HG03442 (cell line): Measurements from ENCODE around the gene CHD6.

Experiments used
- ATAC-seq: cut with Tn5 transposase; IDR thresholded peaks from one replicate; pipeline ENCODE4 v1.9.1; 2021; ENCODE audit warnings: mild to moderate bottlenecking, moderate library complexity; ENCODE audit not compliant: unreplicated experiment

Gene CHD6

DNA sequence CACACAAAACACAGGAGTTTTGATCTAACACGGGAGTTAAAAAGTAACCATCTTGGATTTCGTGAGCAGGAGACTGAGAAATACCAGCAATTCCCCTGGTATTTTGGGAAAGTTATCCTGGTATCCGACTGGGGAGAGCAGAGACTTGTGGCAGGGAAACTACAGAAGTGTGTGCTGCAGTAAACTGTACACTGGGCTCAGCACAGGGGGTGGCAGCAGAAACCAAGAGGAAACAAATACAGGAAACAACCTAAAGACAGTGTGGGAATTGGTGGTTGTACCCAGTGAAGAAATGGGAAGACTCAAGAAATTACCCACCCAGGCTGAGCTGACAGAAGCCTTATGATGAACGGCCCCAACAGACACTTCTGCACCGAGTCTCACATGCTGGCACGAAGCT is 109.8 kb downstream of the CHD6 start:
- no peak for ATAC-seq

DNA sequence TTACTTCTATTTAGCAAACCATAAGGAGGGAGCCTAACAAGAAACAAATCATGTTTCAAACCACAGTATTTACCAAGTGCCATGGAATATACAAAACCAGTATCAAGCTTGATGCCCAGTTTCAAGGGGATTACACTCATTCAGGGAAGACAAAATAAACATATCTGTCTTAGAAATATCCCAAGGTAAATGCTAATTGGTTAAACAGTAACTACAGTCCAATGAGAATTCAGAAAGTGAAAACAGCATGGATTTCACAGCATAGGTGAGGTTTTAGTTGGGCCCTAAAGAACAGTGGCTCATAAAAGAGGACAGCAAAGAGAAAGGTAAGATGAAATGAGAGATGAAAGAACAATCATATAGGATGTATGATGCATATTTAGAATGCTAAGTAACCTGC is 110.3 kb downstream of the CHD6 start:
- ATAC-seq: no peak

DNA sequence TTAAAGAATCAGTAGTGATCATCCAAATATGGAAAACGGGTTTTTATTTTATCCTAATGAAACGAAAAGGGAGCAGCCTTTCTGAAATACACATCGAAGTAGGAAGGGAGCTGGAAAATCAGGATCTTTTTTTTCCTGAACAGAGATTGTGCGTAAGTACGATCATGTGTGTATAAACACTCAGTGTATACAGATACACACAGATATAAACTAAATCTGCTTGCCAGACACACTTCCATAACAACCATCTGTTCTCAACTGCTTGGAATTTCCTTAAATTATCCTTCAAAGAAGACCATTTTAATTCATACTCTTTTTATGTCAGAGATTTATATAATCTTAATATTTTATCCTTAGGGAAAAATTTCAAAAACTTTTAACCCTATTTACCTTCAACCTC is 110.7 kb downstream of the CHD6 start:
- no peak for ATAC-seq

DNA sequence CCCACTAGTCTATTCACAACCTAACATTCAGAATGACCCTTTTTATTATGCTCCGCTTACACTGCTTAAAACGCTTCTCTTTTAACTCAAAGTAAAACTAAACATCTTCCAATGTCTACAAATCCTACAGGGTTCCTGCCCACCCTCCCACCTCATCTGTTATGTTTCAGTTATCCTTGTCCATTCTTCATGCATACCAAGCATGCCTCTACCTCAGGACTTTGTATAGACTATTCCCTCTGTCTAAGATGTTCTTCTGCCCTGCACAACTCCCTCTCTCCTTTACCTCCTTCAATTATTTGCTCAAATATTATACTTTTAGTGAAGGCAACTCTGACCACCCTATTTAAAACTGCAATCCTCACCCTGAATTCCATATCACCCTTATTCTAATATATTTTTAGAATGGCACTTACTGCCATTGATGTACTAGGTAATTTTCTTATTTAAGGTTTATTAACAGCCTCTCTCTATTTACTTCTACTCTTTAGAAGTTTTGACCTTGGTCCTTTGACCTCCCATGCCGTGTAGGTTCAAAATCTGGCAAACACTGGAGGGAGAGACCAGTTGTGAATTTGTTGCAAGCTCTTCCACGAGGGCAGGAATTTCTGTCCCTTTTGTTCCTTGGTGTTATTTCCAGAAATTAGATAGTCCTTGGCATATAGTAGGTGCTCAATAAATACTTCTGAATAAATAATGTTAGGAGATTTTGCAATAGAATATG is 111.8 kb downstream of the CHD6 start:
- no peak for ATAC-seq

DNA sequence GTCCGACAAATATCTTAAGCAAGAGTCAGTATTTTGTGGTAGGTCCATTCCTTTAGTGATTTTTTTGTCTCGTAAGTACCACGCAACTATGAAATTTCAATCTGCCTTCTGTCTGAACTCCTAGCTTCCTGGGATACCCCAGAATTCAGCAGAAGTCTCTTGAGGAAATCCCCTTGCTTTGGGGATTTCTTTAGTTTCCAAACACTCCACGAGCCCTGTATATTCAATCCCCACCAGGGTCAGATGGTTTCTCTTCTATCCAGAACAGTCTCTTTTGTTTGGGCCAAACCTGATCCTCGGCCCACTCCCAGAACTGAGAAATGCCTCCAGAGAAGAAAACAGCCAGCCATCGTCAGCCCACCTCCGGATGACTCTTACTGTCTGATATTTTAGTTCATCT is 113.0 kb downstream of the CHD6 start:
- ATAC-seq: no peak

DNA sequence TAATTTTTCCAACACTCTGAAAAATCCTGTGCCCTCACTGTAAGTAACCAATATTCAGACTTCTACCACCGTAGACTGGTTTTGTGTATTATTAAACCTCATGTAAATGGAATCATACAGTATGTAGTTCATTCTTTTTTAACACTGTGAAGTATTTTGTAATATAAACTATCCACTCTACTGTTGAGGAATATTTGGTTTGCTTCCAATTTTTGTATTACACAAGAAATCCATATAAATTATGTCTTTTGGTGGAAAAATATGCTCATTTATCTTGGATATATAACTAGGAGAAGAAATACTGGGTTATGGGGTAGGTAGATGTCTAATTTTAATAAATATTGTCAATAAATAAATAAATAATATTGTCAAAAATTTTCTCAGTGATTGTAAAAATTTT is 116.8 kb downstream of the CHD6 start:
- no peak for ATAC-seq

DNA sequence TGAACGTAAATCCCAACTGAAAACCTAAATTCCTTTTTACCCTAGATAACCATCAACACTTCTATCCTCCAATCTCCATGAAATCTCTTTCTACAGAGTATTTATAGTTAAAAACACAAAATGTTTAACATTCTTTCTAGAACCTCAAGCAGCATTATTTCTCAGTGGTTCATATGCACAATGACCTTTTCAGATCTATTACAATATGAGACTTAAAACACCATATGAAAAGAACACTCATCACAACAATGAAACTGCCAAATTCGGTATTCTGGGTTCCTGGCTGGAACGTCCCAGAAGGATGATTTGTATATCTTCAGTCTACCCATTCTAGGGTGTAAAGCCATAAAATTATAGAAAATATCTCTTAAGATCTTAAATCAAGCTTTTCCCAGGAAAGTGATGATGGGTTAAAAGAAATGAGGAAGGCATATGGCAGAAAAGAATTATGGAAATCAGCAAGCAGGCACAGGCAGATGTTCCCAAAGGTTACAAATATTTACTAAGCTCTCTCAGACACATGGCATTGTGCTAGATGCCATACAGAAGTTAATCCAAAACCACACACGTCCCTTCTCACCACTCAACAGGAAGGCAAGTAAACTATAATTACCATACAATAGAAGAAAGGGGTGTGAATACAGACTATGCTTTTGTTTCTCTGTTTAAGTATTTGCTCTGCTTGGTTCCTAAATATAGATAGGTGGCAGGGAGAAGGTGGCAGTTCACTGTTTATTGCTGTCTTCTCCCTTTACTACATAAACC is 118.0 kb downstream of the CHD6 start:
- ATAC-seq: no peak

DNA sequence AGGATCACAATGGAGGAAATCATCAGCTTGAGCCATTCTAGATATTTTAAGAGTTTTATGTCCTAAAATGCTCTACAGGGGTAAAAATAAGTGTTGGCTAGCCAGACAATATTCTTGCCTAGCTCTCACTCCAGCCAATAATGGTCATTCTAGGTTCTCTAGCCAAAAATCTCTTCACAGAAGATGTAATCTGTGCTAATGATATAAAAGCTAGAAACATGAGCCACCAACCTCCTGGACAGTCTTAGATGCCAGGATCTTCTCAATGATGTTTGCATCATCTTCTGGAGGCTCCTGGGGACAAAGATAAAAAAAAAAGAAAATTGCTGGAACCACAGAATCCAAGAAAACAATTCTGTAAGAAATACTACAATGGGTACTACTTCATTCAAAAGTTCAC is 119.1 kb downstream of the CHD6 start:
- no peak for ATAC-seq

DNA sequence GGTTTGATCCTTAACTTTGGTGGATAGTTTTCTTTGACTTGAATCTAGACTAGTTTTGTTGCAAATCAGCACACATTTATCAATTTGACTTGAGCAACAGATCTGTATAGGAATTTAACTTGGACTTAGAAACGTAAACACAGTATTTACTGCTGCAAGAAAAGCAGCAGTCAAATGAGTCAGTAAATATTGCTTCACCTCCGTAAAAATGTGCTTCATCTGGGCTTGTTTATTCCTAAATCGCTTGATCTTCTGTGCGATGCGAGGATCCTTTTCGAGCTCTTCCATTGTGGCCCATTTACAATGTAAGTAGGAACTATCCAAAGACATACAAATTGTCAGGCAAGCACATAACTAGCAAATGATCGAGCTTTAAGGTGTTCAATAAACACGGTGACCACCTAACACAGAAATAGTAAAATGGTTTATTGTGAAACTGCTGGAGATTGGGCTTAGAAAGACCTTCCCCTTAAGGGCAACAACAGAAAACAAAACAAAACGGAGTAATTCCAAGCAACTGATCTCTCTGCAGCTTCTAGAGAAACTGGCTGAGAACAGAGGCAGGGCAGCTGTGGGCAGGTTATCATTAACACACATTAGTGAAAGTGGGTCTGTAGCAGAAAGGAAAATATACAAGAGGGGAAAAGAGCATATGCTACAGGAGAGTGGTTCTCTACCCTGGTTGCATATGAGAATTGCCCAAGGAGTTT is 120.8 kb downstream of the CHD6 start:
- no peak for ATAC-seq

DNA sequence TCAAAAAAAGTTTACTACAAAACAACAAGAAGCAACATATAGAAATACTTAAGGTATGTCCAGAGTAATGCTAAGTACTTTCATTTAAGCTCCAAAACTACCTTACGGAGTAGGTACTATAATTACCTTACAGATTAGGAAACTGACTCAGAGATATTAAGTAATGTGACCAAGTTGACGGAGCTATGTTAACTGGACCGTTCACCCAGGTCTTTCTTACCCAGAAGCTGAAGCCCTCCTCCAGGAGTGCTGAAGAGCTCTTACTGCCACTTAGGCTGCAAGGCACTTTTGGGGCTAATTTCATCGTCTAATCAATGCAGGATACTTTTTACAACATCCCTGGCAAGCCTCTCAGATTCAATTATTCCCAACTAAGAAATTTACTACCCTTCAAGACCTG is 123.7 kb downstream of the CHD6 start:
- no peak for ATAC-seq

DNA sequence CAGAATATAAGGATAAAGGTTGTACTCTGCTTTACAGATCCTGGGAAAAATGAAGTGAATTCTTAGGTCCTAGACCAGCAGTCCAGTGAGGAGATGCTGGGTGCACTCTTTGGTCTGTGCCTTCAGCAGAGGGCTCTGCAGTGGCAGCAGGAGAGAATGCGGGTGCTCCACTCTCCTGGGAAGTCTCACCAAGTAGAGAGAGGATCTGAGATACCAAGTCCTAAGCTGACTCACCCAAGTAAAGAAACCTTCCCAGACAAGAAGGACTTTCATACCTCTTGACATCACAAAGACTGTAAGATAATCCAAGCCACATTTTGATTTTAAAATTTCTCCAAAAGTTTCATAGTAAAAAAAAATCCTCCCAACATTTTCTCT is 134.6 kb downstream of the CHD6 start:
- no peak for ATAC-seq

DNA sequence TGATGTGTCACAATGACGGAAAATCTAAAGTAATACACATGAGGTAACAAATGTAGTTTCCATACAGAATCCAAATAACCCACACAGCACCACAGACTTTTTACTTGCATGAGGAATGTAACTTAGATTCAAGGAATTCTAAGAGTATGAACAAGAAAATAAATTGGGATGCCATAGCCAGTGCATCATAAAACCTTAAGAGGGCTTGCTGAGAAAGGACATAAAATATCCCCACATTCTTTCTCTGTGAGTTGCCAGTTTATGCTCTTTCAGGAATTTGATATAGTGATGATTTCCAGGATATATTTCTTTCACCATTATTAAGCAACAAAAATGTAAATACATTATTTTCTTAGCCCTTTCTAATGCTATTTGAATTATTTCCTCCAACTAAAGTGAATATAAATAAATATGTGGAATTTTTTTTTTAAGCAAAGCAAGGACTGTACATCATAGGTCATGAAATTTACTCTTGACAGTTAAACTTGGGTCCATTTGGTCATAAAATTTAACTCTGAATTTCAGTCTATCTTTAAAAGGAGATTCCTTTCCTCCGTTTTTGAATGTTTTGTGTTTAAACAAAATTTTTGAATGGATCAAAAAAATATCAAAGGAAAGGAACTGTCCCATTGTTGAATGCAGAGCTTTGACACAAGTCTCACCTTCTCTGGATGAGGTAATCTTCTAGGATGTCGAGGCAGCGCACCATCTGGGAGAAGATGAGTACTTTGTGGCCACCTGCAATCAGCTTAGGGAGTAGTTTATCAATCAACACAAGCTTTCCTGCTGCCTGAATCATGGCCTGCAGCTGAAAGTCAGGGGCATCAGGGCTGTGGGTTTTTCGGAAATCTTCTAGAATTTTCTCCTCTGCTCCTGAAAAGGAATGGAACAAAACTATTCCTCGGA is 135.3 kb downstream of the CHD6 start:
- ATAC-seq: no peak

DNA sequence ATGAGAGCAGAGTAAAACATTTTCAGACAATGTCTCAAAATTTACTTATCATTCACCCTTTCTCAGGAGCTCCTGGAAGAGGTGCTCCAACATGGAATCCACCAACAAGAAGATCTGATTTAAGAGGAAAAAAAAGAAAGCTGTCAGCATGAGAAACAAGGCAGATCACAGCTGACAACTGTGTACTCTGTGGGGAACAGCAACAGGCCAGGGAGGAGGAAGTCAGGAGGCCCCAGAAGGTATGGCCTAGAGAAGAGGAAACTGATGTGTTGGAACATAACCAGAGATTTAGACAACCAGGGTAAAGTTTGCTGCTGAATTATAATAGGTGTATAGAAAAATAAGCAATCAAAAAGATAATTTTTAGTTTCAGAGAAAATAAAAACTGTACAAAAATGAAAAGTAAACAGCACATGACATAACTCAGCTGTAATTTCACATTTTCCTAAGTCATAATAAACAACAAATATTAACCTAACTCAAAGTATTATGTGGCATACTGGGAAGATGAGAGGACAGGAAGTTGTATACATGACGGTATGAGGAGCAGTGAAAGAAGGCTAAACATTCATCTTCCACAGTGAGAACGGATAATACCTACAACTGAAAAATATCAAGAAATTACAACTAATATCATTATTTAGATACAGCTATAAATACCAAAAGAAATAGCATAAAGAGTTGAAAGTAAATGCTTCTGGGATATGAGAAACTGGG is 138.0 kb downstream of the CHD6 start:
- ATAC-seq: no peak

DNA sequence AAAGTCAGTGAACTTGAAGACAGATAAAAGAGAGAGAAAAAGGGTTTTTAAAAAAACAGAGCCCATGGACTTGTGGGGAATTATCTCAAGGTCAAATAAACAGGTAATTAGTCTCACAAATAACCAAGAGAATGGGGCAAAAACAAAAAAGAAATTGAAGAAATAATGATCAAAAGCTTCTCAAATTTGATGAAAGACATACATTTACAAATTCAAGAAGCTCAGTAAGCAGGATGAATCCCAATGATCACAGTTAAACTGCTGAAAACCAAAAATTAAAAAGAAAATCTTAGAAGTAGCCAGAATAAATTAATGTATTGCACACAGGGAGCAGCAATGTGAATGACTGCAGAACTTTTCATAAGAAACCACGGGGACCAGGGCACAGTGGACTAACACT is 139.1 kb downstream of the CHD6 start:
- no peak for ATAC-seq

DNA sequence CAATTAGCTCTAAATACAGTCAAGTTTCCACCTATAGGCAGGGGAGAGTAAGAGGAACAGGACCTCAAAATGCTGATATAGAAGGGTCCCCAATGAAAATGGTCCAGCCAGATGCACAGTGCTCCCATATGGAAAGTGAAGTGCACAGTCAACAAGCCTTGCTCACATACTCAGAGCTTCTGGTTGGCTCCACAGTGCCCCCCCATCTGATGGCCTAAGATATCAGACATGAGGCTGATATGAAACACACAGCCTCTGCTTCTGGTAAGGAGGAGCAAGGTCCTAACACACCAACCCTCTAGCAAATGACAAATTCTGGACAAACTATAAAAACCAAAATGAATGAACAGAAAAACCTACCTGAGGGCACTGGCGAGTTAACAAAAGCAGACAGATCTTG is 140.2 kb downstream of the CHD6 start:
- ATAC-seq: no peak

DNA sequence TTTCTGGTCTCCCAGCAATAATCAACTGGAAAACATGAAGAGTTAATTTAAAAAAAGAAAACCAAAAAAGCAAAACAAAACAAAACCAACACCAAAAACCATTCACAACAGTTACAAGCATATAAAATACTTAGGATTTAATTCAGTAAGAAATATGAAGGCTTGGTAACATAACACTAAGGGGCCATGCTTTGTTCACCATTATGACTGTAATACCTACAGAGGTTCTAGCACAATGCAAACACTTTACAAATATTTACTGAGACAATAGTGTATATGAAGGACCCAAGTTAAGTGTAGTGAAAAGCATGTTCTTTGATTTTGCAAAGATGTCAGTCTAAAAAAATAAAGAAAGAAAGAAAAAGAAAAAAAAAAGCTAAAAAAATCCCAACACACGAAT is 141.7 kb downstream of the CHD6 start:
- no peak for ATAC-seq

DNA sequence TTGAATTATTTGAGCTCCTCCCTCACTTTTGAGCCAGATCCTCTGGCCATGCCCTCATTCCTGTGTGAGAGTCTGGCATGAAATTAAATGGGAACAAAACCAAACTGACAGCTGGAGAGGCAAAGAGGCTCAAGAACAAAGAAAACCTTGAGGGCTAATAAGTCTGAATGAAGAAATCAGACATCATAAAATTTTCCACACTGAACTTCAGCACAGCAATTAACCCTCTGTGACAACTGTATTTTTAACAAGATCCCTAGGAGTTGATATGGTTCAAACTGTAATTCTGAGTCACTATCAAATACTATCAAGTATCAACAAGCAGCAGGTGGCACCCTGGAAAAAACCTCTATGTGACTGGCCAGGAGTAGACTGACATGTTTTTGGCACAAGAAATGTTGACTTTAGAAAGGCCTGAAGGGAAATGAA is 142.2 kb downstream of the CHD6 start:
- ATAC-seq: no peak

DNA sequence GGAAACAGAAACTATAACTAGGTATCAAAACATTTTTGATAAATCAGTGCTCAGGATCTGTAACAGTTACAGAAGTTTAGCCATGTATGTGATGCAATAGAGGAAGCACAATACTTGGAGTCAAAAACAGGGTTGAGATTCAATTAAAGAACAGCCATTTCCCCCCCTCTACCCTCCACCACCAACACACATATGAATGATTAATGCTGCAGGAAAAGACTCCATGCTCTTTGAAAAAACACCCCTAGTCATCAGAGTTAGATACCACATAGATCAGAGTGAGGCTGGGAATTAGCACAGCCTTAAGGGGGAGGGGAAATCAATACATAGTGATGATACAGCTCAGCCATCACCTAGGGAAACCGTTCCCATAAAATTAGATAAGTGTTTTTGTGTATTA is 142.7 kb downstream of the CHD6 start:
- ATAC-seq: no peak

DNA sequence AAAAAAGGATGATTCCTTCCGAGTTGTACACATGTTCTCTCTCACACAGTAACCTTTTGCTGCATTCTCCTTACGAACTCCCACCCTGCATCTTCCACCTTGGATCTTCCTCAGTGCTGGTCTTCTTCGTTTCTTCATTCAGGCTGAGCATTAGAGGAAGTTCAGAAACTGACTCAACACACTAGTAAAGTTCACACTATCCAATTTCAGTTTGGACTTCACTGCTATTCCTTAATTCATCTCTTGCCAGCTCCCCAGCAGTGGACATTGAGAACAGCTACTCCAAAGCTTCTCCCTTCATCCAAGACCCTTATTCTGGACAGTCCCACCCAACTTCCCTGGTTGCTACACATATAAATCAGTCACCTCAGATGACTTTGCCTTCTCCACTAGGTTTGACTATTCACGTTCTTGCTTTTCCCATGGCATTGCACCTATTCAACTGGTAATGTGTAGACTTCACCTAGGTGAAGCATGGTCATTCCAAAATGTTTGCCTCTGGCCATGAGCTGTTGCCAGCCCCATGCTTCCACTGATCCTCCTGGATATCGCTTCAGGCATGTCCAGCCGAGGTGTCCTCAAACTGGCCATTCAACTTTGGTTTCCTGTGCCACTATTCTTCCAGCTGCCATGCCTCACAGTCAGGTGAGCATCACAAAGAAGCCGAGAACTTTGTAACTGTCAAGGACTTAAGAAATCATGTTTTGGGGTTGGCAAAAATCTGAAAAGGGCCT is 147.6 kb downstream of the CHD6 start:
- ATAC-seq: no peak

DNA sequence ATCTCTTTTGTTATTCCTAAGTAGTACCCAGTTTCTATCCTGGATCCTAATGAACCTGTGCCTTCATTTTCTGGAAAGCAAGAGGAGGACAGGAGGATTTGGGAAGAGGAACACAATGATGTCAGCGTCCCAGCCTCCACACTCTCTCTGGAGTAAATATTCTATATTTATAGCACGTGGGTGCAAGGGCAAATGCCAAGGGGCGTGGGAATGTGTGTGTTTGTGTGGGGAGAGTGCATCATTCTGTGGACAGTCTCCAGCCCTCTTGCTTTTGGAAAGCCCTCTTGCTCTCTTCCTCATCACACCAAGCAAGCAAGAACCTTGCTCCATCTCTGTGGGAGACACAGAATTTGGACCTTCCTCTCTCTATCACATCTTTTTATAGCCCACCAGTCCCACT is 148.3 kb downstream of the CHD6 start:
- no peak for ATAC-seq
